ENCODE measurements around the gene MEMO1.
"Not testable (repeated sequence)": the region's sequence is repeated elsewhere in the genome, so short reads cannot be mapped to it uniquely, and the experiment has no call there.

MEMO1 gene

DNA sequence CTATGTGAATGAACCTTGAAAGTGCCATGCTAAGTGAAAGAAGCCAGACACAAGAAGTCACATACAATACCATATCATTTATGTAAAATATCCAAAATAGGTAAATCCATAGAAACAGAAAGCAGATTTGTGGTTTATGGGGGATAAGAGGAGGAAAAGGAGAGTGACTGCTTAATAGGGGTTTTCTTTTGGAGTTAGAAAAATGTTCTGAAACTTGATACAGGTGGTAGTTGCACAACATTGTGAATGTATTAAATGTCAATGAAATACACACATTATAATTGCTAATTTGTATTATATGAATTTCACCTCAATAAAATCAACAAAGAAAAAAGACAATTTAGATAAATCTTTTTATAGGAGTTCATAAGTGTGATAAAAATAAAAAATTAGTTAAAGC is 37.1 kb downstream of the MEMO1 start:
- TF ChIP-seq FOXM1 (IDR thresholded peaks at IDR 0.05; ENCODE audit: borderline replicate concordance) = no peak
- TF ChIP-seq CTBP1 (IDR thresholded peaks at IDR 0.05; ENCODE audit: borderline replicate concordance) = no peak
- TF ChIP-seq HDGF (IDR thresholded peaks at IDR 0.05; ENCODE audit: borderline replicate concordance) = no peak
- TF ChIP-seq, protein P1, sequence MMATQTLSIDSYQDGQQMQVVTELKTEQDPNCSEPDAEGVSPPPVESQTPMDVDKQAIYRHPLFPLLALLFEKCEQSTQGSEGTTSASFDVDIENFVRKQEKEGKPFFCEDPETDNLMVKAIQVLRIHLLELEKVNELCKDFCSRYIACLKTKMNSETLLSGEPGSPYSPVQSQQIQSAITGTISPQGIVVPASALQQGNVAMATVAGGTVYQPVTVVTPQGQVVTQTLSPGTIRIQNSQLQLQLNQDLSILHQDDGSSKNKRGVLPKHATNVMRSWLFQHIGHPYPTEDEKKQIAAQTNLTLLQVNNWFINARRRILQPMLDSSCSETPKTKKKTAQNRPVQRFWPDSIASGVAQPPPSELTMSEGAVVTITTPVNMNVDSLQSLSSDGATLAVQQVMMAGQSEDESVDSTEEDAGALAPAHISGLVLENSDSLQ (IDR thresholded peaks at IDR 0.05) = no peak
- TF ChIP-seq ZNF384 (IDR thresholded peaks at IDR 0.05) = no peak
- TF ChIP-seq ELF4 (IDR thresholded peaks at IDR 0.05) = no peak
- POLR2A ChIA-PET = no interaction called here
- CTCF ChIA-PET = no interaction called here
- DNase-seq (ENCODE audit: extremely low spot score) = no peak

DNA sequence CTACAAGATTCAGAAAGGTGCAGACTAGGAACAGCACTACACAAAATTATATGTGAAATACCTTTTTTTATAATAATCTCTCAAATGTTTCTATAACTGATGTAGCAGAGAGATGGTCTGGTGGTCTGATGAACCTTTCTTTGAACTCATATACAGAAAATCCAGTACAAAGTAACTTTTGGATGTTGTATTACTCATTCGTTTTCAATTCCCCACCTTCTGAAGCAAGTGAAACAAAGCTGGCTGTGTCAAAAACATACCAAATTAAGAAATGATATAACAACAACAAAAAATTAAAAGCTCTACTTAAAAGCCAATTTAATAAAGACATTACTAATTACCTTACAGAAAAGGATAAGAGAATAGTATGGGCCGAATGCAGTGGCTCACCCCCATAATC is 38.7 kb downstream of the MEMO1 start:
- POLR2A ChIA-PET = no interaction called here
- no peak for DNase-seq (ENCODE audit: extremely low spot score)
- TF ChIP-seq L3MBTL2 (conservative IDR thresholded peaks at IDR 0.05) (no peak), SP1 (IDR thresholded peaks at IDR 0.05) (no peak), TARDBP (IDR thresholded peaks at IDR 0.05) (no peak), FOXM1 (IDR thresholded peaks at IDR 0.05; ENCODE audit: borderline replicate concordance) (no peak), ZNF384 (IDR thresholded peaks at IDR 0.05) (no peak), ARNT (IDR thresholded peaks at IDR 0.05) (no peak), BHLHE40 (IDR thresholded peaks at IDR 0.05; ENCODE audit: borderline replicate concordance) (no peak), HDGF (IDR thresholded peaks at IDR 0.05; ENCODE audit: borderline replicate concordance) (no peak), ELF4 (IDR thresholded peaks at IDR 0.05) (no peak), FOXK2 (IDR thresholded peaks at IDR 0.05) (no peak), NFRKB (IDR thresholded peaks at IDR 0.05) (no peak), LEF1 (IDR thresholded peaks at IDR 0.05; ENCODE audit: borderline replicate concordance) (no peak), SUZ12 (IDR thresholded peaks at IDR 0.05) (no peak), FOXA1 (IDR thresholded peaks at IDR 0.05) (no peak), CTBP1 (IDR thresholded peaks at IDR 0.05; ENCODE audit: borderline replicate concordance) (no peak)
- TF ChIP-seq, protein P1 (IDR thresholded peaks at IDR 0.05) = no peak
- CTCF ChIA-PET = no interaction called here

DNA sequence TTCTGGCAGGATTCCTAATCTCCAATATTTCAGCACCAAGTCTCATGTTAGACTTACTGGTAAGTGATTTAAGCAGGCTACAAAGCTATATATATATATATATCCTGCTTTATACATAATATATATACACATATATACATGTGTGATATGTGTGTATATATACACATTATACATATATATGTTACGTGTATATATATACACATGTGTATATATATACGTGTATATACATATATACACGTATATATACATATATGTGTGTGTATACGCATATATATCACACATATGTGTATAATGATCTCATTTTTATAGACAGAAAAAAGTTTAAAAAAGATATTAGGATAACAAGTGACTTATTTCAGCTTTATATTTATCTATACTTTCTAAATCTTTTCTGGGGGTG is 41.6 kb downstream of the MEMO1 start:
- ChIA-PET POLR2A (no interaction called here), CTCF (no interaction called here)

DNA sequence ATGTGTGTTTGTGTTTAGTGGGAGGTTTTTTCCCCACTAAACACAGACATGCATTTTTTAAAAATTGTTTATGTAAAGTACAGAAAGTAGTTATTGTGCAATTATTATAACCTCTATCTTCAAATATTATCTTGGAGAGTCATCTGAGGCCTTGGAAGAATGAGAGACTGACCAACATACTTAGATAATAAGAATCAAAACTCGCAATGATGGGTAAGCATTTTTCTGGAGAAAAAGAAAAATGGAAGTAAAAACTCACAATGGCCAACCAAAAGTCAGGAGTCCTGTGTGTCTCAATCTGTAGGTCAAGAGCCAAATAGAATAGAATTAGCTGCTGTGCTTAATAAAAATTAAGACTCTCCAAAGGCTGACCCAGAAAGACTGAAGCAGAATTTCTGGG is 43.0 kb downstream of the MEMO1 start:
- no peak for DNase-seq (ENCODE audit: extremely low spot score)
- TF ChIP-seq CTBP1 (IDR thresholded peaks at IDR 0.05; ENCODE audit: borderline replicate concordance) = no peak
- no peak for TF ChIP-seq NFRKB (IDR thresholded peaks at IDR 0.05)
- TF ChIP-seq FOXA1 (IDR thresholded peaks at IDR 0.05) = no peak
- no peak for TF ChIP-seq ELF4 (IDR thresholded peaks at IDR 0.05)
- ChIA-PET CTCF (no interaction called here), POLR2A (no interaction called here)

More for the DNA sequence above, 41.6 kb downstream of the MEMO1 start:
- TF ChIP-seq HDGF (IDR thresholded peaks at IDR 0.05; ENCODE audit: borderline replicate concordance) (no peak), SP1 (IDR thresholded peaks at IDR 0.05) (no peak), FOXM1 (IDR thresholded peaks at IDR 0.05; ENCODE audit: borderline replicate concordance) (no peak), FOXA1 (IDR thresholded peaks at IDR 0.05) (no peak), ELF4 (IDR thresholded peaks at IDR 0.05) (no peak), NFRKB (IDR thresholded peaks at IDR 0.05) (no peak), SUZ12 (IDR thresholded peaks at IDR 0.05) (no peak), BHLHE40 (IDR thresholded peaks at IDR 0.05; ENCODE audit: borderline replicate concordance) (no peak), TARDBP (IDR thresholded peaks at IDR 0.05) (no peak), ZNF384 (IDR thresholded peaks at IDR 0.05) (no peak), LEF1 (IDR thresholded peaks at IDR 0.05; ENCODE audit: borderline replicate concordance) (no peak), ARNT (IDR thresholded peaks at IDR 0.05) (no peak), FOXK2 (IDR thresholded peaks at IDR 0.05) (no peak), L3MBTL2 (conservative IDR thresholded peaks at IDR 0.05) (no peak), CTBP1 (IDR thresholded peaks at IDR 0.05; ENCODE audit: borderline replicate concordance) (no peak)
- TF ChIP-seq, protein P1 (IDR thresholded peaks at IDR 0.05) = no peak
- no peak for DNase-seq (ENCODE audit: extremely low spot score)

- CTCF ChIA-PET; DNase-seq (ENCODE audit: extremely low spot score); POLR2A ChIA-PET: not testable (repeated sequence)
These were observed 44.4 kb downstream of the MEMO1 start for GRCh38 chr2:31966402-31966801.

GRCh38 chr2:31965094-31965493 is 45.7 kb downstream of the MEMO1 start:
- CTCF ChIA-PET = no interaction called here
- no peak for DNase-seq (ENCODE audit: extremely low spot score)
- no peak for TF ChIP-seq SP1 (IDR thresholded peaks at IDR 0.05)
- no peak for TF ChIP-seq BHLHE40 (IDR thresholded peaks at IDR 0.05; ENCODE audit: borderline replicate concordance)
- no peak for TF ChIP-seq TARDBP (IDR thresholded peaks at IDR 0.05)
- no peak for TF ChIP-seq FOXK2 (IDR thresholded peaks at IDR 0.05)
- TF ChIP-seq ELF4 (IDR thresholded peaks at IDR 0.05) = no peak
- TF ChIP-seq FOXM1 (IDR thresholded peaks at IDR 0.05; ENCODE audit: borderline replicate concordance) = no peak
- POLR2A ChIA-PET = no interaction called here

GRCh38 chr2:31962757-31963361 is 47.9 kb downstream of the MEMO1 start:
- POLR2A ChIA-PET = no interaction called here
- TF ChIP-seq ELF4 (IDR thresholded peaks at IDR 0.05) = no peak
- no peak for TF ChIP-seq CTBP1 (IDR thresholded peaks at IDR 0.05; ENCODE audit: borderline replicate concordance)
- no peak for TF ChIP-seq FOXM1 (IDR thresholded peaks at IDR 0.05; ENCODE audit: borderline replicate concordance)
- no peak for TF ChIP-seq HDGF (IDR thresholded peaks at IDR 0.05; ENCODE audit: borderline replicate concordance)
- no peak for TF ChIP-seq BHLHE40 (IDR thresholded peaks at IDR 0.05; ENCODE audit: borderline replicate concordance)
- TF ChIP-seq L3MBTL2 (conservative IDR thresholded peaks at IDR 0.05) = no peak
- TF ChIP-seq, protein P1 (IDR thresholded peaks at IDR 0.05) = no peak
- TF ChIP-seq FOXK2 (IDR thresholded peaks at IDR 0.05) = no peak
- no peak for TF ChIP-seq FOXA1 (IDR thresholded peaks at IDR 0.05)
- no peak for TF ChIP-seq SUZ12 (IDR thresholded peaks at IDR 0.05)
- no peak for TF ChIP-seq TARDBP (IDR thresholded peaks at IDR 0.05)
- TF ChIP-seq ZNF384 (IDR thresholded peaks at IDR 0.05) = no peak
- TF ChIP-seq NFRKB (IDR thresholded peaks at IDR 0.05) = no peak
- TF ChIP-seq SP1 (IDR thresholded peaks at IDR 0.05) = no peak
- TF ChIP-seq ARNT (IDR thresholded peaks at IDR 0.05) = no peak

More at GRCh38 chr2:31962757-31963361, 47.9 kb downstream of the MEMO1 start:
- CTCF ChIA-PET = no interaction called here
- no peak for DNase-seq (ENCODE audit: extremely low spot score)
